ENCODE measurements around the gene TRIP11.

TRIP11 gene

GRCh38 chr14:91964011-91964410, 75.8 kb downstream of the TRIP11 start:
- in situ Hi-C loops (cut with HindIII; ENCODE audit: low pct_unique_long_range_greater_than_20kb, low sequenced_read_pairs) = no loop called here
- no peak for DNase-seq (ENCODE audit: low read depth in 1 of 2, low spot score in 1 of 2)
- no peak for TF ChIP-seq JUND (IDR thresholded peaks at IDR 0.05; ENCODE audit: low read depth)

- in situ Hi-C loops (cut with HindIII; ENCODE audit: low pct_unique_long_range_greater_than_20kb, low sequenced_read_pairs) = no loop called here
- DNase-seq (ENCODE audit: low read depth in 1 of 2, low spot score in 1 of 2) = no peak
- TF ChIP-seq JUND (IDR thresholded peaks at IDR 0.05; ENCODE audit: low read depth) = no peak
Observed at GRCh38 chr14:91963465-91963864, 76.4 kb downstream of the TRIP11 start.

- in situ Hi-C loops (cut with HindIII; ENCODE audit: low pct_unique_long_range_greater_than_20kb, low sequenced_read_pairs) = no loop called here
- no peak for TF ChIP-seq JUND (IDR thresholded peaks at IDR 0.05; ENCODE audit: low read depth)
- DNase-seq (ENCODE audit: low read depth in 1 of 2, low spot score in 1 of 2) = no peak
Observed at GRCh38 chr14:91961297-91962220, 78.3 kb downstream of the TRIP11 start.

- no peak for TF ChIP-seq JUND (IDR thresholded peaks at IDR 0.05; ENCODE audit: low read depth)
Observed at GRCh38 chr14:91957876-91958313, 82.0 kb downstream of the TRIP11 start.

GRCh38 chr14:91956616-91957015, 83.2 kb downstream of the TRIP11 start:
- in situ Hi-C loops (cut with HindIII; ENCODE audit: low pct_unique_long_range_greater_than_20kb, low sequenced_read_pairs) = no loop called here
- no peak for TF ChIP-seq JUND (IDR thresholded peaks at IDR 0.05; ENCODE audit: low read depth)

More at GRCh38 chr14:91957876-91958313, 82.0 kb downstream of the TRIP11 start:
- in situ Hi-C loops (cut with HindIII; ENCODE audit: low pct_unique_long_range_greater_than_20kb, low sequenced_read_pairs) = no loop called here
- peak in 1 of 2 experiments; percentile 16 for DNase-seq (ENCODE audit: low read depth in 1 of 2, low spot score in 1 of 2)

GRCh38 chr14:91955168-91955567, 84.7 kb downstream of the TRIP11 start:
- no peak for DNase-seq (ENCODE audit: low read depth in 1 of 2, low spot score in 1 of 2)
- TF ChIP-seq JUND (IDR thresholded peaks at IDR 0.05; ENCODE audit: low read depth) = no peak
- in situ Hi-C loops (cut with HindIII; ENCODE audit: low pct_unique_long_range_greater_than_20kb, low sequenced_read_pairs) = no loop called here

More at GRCh38 chr14:91956616-91957015, 83.2 kb downstream of the TRIP11 start:
- peak in 1 of 2 experiments; percentile 79 for DNase-seq (ENCODE audit: low read depth in 1 of 2, low spot score in 1 of 2)

- in situ Hi-C loops (cut with HindIII; ENCODE audit: low pct_unique_long_range_greater_than_20kb, low sequenced_read_pairs) = no loop called here
- no peak for TF ChIP-seq JUND (IDR thresholded peaks at IDR 0.05; ENCODE audit: low read depth)
- DNase-seq (ENCODE audit: low read depth in 1 of 2, low spot score in 1 of 2) = no peak
Observed at GRCh38 chr14:91953170-91953985, 86.5 kb downstream of the TRIP11 start.

- in situ Hi-C loops (cut with HindIII; ENCODE audit: low pct_unique_long_range_greater_than_20kb, low sequenced_read_pairs) = no loop called here
- peak; percentile 55 to 70 for DNase-seq (ENCODE audit: low read depth in 1 of 2, low spot score in 1 of 2)
- no peak for TF ChIP-seq JUND (IDR thresholded peaks at IDR 0.05; ENCODE audit: low read depth)
Observed at GRCh38 chr14:91947475-91948184, 92.2 kb downstream of the TRIP11 start, which contains the start of gene FBLN5. Gene FBLN5, minus strand, starts transcription at chr14:91947694. Its CDS starts 465 bp downstream, at chr14:91947229.

- no peak for DNase-seq (ENCODE audit: low read depth in 1 of 2, low spot score in 1 of 2)
- TF ChIP-seq JUND (IDR thresholded peaks at IDR 0.05; ENCODE audit: low read depth) = no peak
- in situ Hi-C loops (cut with HindIII; ENCODE audit: low pct_unique_long_range_greater_than_20kb, low sequenced_read_pairs) = no loop called here
Observed at GRCh38 chr14:91946622-91947474, 93.0 kb downstream of the TRIP11 start.

- DNase-seq (ENCODE audit: low read depth in 1 of 2, low spot score in 1 of 2) = no peak
- in situ Hi-C loops (cut with HindIII; ENCODE audit: low pct_unique_long_range_greater_than_20kb, low sequenced_read_pairs) = no loop called here
Observed at GRCh38 chr14:91945751-91946621, 93.9 kb downstream of the TRIP11 start.

More at GRCh38 chr14:91945751-91946621, 93.9 kb downstream of the TRIP11 start:
- no peak for TF ChIP-seq JUND (IDR thresholded peaks at IDR 0.05; ENCODE audit: low read depth)
